ENCODE results near the gene SLC38A7.

Gene SLC38A7

DNA sequence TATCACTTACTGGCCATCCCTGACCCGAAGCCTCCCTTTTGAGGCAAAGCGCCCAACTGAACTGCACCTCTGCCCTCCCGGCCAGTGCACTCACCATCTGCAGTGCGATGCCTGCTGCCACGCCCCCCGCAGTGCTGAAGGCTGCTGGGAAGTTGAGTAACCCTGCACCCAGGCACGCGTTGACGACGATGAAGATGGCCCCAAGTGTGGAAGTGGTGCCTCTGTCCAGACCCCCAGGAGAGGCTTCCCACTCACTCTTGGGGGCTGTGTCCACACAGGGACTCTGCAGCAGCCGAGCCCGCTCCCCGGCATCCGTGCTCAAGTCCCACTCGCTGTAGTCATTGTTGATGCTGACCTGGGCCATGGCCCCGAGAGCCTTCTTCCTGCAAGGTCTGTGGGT is 4.8 kb downstream of the SLC38A7 start:
- no peak overlapping the region for H3K4me3 ChIP-seq (ENCODE audit: control insufficient read depth, low read depth, low read length)
- no peak for DNase-seq (ENCODE audit: low read depth)
- TF ChIP-seq, protein P1, sequence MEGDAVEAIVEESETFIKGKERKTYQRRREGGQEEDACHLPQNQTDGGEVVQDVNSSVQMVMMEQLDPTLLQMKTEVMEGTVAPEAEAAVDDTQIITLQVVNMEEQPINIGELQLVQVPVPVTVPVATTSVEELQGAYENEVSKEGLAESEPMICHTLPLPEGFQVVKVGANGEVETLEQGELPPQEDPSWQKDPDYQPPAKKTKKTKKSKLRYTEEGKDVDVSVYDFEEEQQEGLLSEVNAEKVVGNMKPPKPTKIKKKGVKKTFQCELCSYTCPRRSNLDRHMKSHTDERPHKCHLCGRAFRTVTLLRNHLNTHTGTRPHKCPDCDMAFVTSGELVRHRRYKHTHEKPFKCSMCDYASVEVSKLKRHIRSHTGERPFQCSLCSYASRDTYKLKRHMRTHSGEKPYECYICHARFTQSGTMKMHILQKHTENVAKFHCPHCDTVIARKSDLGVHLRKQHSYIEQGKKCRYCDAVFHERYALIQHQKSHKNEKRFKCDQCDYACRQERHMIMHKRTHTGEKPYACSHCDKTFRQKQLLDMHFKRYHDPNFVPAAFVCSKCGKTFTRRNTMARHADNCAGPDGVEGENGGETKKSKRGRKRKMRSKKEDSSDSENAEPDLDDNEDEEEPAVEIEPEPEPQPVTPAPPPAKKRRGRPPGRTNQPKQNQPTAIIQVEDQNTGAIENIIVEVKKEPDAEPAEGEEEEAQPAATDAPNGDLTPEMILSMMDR (IDR thresholded peaks at IDR 0.05; ENCODE audit: control insufficient read depth, insufficient read depth, low read depth, low read length, missing control alignments) = no peak

DNA sequence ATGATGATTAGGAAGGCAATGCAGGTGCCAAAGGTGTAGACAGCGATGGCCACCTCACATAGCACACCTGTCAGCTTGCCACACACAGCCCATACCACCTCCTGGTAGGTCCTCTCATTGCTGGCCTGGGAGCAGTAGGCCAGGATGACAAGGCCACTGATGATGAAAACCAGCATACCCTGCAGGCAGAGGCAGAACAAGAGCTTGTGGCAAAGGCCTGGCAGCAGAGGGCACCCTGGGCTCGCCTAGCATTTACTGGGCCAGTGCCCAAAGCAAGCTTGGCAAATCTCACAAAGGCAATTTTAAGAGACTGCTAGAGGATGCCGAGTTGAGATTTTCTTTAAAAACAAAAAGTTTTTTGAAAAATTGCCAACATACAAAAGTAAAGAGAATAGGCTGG is 5.9 kb downstream of the SLC38A7 start:
- TF ChIP-seq, protein P1 (IDR thresholded peaks at IDR 0.05; ENCODE audit: control insufficient read depth, insufficient read depth, low read depth, low read length, missing control alignments) = peak; percentile 49
- no peak overlapping the region for H3K4me3 ChIP-seq (ENCODE audit: control insufficient read depth, low read depth, low read length)
- DNase-seq (ENCODE audit: low read depth) = no peak

GRCh38 chr16:58678269-58678668 is 6.3 kb downstream of the SLC38A7 start:
- TF ChIP-seq, protein P1 (IDR thresholded peaks at IDR 0.05; ENCODE audit: control insufficient read depth, insufficient read depth, low read depth, low read length, missing control alignments) = no peak
- no peak for DNase-seq (ENCODE audit: low read depth)
- no peak overlapping the region for H3K4me3 ChIP-seq (ENCODE audit: control insufficient read depth, low read depth, low read length)

GRCh38 chr16:58670946-58671583 is 13.5 kb downstream of the SLC38A7 start:
- no peak overlapping the region for H3K4me3 ChIP-seq (ENCODE audit: control insufficient read depth, low read depth, low read length)

GRCh38 chr16:58670177-58670576 is 14.4 kb downstream of the SLC38A7 start:
- DNase-seq (ENCODE audit: low read depth) = no peak
- no peak overlapping the region for H3K4me3 ChIP-seq (ENCODE audit: control insufficient read depth, low read depth, low read length)
- TF ChIP-seq, protein P1 (IDR thresholded peaks at IDR 0.05; ENCODE audit: control insufficient read depth, insufficient read depth, low read depth, low read length, missing control alignments) = no peak

More at GRCh38 chr16:58670946-58671583, 13.5 kb downstream of the SLC38A7 start:
- TF ChIP-seq, protein P1 (IDR thresholded peaks at IDR 0.05; ENCODE audit: control insufficient read depth, insufficient read depth, low read depth, low read length, missing control alignments) = no peak
- no peak for DNase-seq (ENCODE audit: low read depth)

GRCh38 chr16:58665200-58665599 is 19.4 kb downstream of the SLC38A7 start:
- TF ChIP-seq, protein P1 (IDR thresholded peaks at IDR 0.05; ENCODE audit: control insufficient read depth, insufficient read depth, low read depth, low read length, missing control alignments) = no peak
- DNase-seq (ENCODE audit: low read depth) = no peak
- H3K4me3 ChIP-seq (ENCODE audit: control insufficient read depth, low read depth, low read length) = no peak overlapping the region

Data from AG09309 (cell line).